DMS114 treated with DMSO at 0.1 percent for 48 hours (cell line): ENCODE data around the gene CDK5.

ENCODE experiments used
- DNase-seq: peaks from one replicate; lab custom pipeline; 2025; ENCODE audit not compliant: unreplicated experiment; lab: John Stamatoyannopoulos, UW

Gene CDK5

GRCh38 chr7:151074817-151075661 is 17.3 kb upstream of the CDK5 start:
- DNase-seq = no peak

- DNase-seq = no peak
Measured at GRCh38 chr7:151073990-151074389, 16.3 kb upstream of the CDK5 start.

- DNase-seq = no peak
Measured at GRCh38 chr7:151071032-151071866, 13.6 kb upstream of the CDK5 start.

- no peak for DNase-seq
Measured at GRCh38 chr7:151070574-151070960, 12.9 kb upstream of the CDK5 start.

GRCh38 chr7:151069841-151070573 is 12.3 kb upstream of the CDK5 start:
- no peak for DNase-seq

- no peak for DNase-seq
Measured at GRCh38 chr7:151068069-151068773, 10.5 kb upstream of the CDK5 start.

- DNase-seq = no peak
Measured at GRCh38 chr7:151066273-151066974, 8.7 kb upstream of the CDK5 start.

- no peak for DNase-seq
Measured at GRCh38 chr7:151065516-151065915, 7.8 kb upstream of the CDK5 start.

- no peak for DNase-seq
Measured at GRCh38 chr7:151064993-151065392, 7.3 kb upstream of the CDK5 start.

GRCh38 chr7:151064454-151064853 is 6.8 kb upstream of the CDK5 start:
- no peak for DNase-seq

- no peak for DNase-seq
Measured at GRCh38 chr7:151063212-151063561, 5.5 kb upstream of the CDK5 start.

- DNase-seq = no peak
Measured at GRCh38 chr7:151062399-151063211, 4.9 kb upstream of the CDK5 start.

GRCh38 chr7:151062111-151062398 is 4.4 kb upstream of the CDK5 start:
- DNase-seq = no peak

- DNase-seq = no peak
Measured at GRCh38 chr7:151061213-151062110, 3.8 kb upstream of the CDK5 start.

GRCh38 chr7:151060416-151061212 is 2.9 kb upstream of the CDK5 start:
- no peak for DNase-seq

GRCh38 chr7:151060113-151060415 is 2.4 kb upstream of the CDK5 start:
- no peak for DNase-seq

- DNase-seq = peak; percentile 55
Measured at GRCh38 chr7:151059367-151060112, 1.8 kb upstream of the CDK5 start, which contains the start of gene SLC4A2. TSS of gene SLC4A2 (plus strand) at chr7:151059589. CDS start at chr7:151061988, 2,399 bp downstream.
